Measurements from ENCODE around the gene DNAH17.

DNAH17 gene

DNA sequence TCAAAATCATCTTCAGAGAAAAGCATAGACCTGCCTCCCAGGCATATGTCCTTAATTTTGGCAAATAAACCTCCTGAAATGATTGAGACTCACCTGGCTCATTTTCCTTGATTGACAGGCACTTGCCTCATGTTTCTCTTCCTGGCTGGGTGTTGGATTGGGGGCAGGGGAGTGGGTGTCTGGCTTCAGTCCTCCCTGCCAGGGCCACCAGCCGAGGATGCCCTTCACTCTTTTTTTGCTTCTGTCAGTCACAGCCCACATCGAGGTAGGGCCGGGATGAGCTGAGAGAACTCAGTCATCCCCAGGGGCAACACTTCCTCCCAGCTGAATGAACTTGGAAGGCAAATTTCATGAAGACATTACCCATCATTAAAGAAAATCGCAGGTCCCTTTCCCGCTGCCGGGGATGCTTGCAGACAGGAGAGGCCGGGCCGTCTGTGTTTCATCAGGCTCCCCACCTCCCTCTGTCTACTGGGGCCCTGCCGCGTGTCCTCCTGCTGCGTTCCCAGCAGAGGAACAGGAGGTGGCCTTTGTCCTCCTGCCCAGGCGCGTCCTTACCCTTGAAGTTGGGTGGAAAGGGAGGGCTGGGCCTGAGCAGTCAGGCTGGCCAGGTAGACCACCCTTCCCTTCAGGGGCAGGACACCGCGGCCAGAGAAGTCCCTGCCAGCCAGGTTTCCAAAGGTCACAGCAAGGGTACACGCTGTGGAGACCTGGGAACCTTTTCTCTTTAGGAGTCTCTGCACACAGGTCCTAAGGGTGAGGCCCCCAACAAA is 11.2 kb upstream of the DNAH17 start:
- DNase-seq: no peak
- H3K36me3 ChIP-seq: no peaks in the 10 kb centered on the region
- TF ChIP-seq, protein P1, sequence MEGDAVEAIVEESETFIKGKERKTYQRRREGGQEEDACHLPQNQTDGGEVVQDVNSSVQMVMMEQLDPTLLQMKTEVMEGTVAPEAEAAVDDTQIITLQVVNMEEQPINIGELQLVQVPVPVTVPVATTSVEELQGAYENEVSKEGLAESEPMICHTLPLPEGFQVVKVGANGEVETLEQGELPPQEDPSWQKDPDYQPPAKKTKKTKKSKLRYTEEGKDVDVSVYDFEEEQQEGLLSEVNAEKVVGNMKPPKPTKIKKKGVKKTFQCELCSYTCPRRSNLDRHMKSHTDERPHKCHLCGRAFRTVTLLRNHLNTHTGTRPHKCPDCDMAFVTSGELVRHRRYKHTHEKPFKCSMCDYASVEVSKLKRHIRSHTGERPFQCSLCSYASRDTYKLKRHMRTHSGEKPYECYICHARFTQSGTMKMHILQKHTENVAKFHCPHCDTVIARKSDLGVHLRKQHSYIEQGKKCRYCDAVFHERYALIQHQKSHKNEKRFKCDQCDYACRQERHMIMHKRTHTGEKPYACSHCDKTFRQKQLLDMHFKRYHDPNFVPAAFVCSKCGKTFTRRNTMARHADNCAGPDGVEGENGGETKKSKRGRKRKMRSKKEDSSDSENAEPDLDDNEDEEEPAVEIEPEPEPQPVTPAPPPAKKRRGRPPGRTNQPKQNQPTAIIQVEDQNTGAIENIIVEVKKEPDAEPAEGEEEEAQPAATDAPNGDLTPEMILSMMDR (IDR thresholded peaks at IDR 0.05; ENCODE audit: low read depth, low read length): no peak

GRCh38 chr17:78585006-78585630 is 7.9 kb upstream of the DNAH17 start:
- Histone ChIP-seq H3K27me3 (ENCODE audit: insufficient read depth, low read depth, severe bottlenecking) (no peaks in the 10 kb centered on the region), H3K27ac (no peak overlapping the region), H3K36me3 (no peaks in the 10 kb centered on the region), H3K4me3 (ENCODE audit: low read depth, low read length) (no peak overlapping the region), H3K9me3 (ENCODE audit: severe bottlenecking) (no peaks in the 10 kb centered on the region)
- no peak for DNase-seq
- TF ChIP-seq, protein P1 (IDR thresholded peaks at IDR 0.05; ENCODE audit: low read depth, low read length): no peak

More for the DNA sequence above, 11.2 kb upstream of the DNAH17 start:
- H3K27me3 ChIP-seq (ENCODE audit: insufficient read depth, low read depth, severe bottlenecking): no peaks in the 10 kb centered on the region
- H3K4me3 ChIP-seq (ENCODE audit: low read depth, low read length): no peak overlapping the region
- H3K27ac ChIP-seq: no peak overlapping the region
- no peaks in the 10 kb centered on the region for H3K9me3 ChIP-seq (ENCODE audit: severe bottlenecking)

- no peak for DNase-seq
- no peaks in the 10 kb centered on the region for H3K36me3 ChIP-seq
- H3K27ac ChIP-seq: no peak overlapping the region
- H3K27me3 ChIP-seq (ENCODE audit: insufficient read depth, low read depth, severe bottlenecking): no peaks in the 10 kb centered on the region
- H3K4me3 ChIP-seq (ENCODE audit: low read depth, low read length): no peak overlapping the region
- TF ChIP-seq, protein P1 (IDR thresholded peaks at IDR 0.05; ENCODE audit: low read depth, low read length): no peak
- no peaks in the 10 kb centered on the region for H3K9me3 ChIP-seq (ENCODE audit: severe bottlenecking)
These were observed 5.9 kb upstream of the DNAH17 start for GRCh38 chr17:78583091-78583490.

DNA sequence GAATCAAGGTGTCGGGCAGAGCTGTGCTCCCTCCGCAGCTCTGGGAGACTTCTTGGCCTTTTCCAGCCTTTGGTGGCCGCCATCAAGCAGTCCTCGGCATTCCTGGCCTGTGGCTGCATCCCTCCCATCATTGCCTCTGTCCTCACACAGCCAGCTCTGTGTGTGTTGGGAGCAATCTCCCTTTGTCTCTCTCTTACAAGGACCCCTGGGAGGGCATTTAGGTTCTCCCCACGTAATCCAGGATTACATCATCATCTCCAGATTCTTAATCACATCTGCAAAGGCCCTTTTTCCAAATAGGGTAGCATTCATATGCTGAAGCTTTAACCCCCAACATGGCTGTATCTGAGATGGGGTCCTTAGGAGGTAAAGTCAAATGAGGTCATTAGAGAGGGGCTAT is 4.1 kb upstream of the DNAH17 start:
- TF ChIP-seq, protein P1 (IDR thresholded peaks at IDR 0.05; ENCODE audit: low read depth, low read length): no peak
- Histone ChIP-seq H3K27me3 (ENCODE audit: insufficient read depth, low read depth, severe bottlenecking) (no peaks in the 10 kb centered on the region), H3K36me3 (no peaks in the 10 kb centered on the region), H3K9me3 (ENCODE audit: severe bottlenecking) (no peaks in the 10 kb centered on the region), H3K27ac (peak overlapping the region; percentile 33), H3K4me3 (ENCODE audit: low read depth, low read length) (no peak overlapping the region)
- DNase-seq: no peak

DNA sequence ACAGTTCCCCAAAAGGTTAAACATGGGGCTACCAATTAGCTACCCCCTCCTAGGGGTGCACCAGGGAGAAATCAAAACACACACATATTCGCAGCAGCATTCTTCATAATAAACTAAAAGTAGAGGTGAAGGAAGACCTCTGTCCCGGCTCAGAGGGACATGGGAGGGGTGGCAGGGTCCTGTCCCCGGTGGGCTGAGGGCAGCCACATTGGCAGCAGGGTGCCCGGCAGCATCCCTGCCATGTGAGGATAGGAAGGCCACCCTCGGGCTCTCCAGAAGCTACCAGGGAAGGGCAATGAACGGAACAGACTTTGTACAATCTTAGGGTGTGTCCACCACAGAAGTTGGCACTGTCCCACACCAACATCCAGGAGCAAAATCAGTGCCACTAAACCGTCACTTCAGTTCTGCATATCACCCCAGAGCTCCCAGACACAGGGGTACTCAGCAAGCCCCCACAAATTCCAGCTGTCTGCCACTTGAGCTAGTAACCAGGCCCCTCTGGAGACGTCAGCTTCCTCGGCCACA is 3.1 kb upstream of the DNAH17 start:
- TF ChIP-seq, protein P1 (IDR thresholded peaks at IDR 0.05; ENCODE audit: low read depth, low read length): no peak
- no peak overlapping the region for H3K4me3 ChIP-seq (ENCODE audit: low read depth, low read length)
- H3K9me3 ChIP-seq (ENCODE audit: severe bottlenecking): no peaks in the 10 kb centered on the region
- no peak for DNase-seq
- no peak overlapping the region for H3K27ac ChIP-seq
- no peaks in the 10 kb centered on the region for H3K27me3 ChIP-seq (ENCODE audit: insufficient read depth, low read depth, severe bottlenecking)
- no peaks in the 10 kb centered on the region for H3K36me3 ChIP-seq

Measured in WERI-Rb-1 (cell line).